Body of pancreas (tissue), 4 donors: ENCODE data around the gene SLC66A1.

Experiments used
- CTCF ChIP-seq, 7 experiments: fragments of 450-650 bp in 4 of 7; fragments of 200-600 bp in 3 of 7; sonication (generic) in 3 of 7; IDR thresholded peaks; one replicate each; pipeline ENCODE4 v1.5.1; 2016 to 2019; ENCODE audit warnings: antibody characterized with exemption in 7 of 7
- POLR2A ChIP-seq, 3 donors: fragments of 450-650 bp; IDR thresholded peaks; one replicate each; pipeline ENCODE4 v1.6.1; 2016; ENCODE audit warnings: antibody characterized with exemption in 3 of 3, mild to moderate bottlenecking in 2 of 3

GRCh38 chr1:19315378-19316198, 3.5 kb downstream of the SLC66A1 start:
- TF ChIP-seq POLR2A (IDR thresholded peaks at IDR 0.05) (no peak), CTCF (IDR thresholded peaks at IDR 0.05) (no peak)
